PFSK-1 (cell line): ENCODE measurements around the gene TLR9.

Experiments used
- POLR2AphosphoS5 ChIP-seq: IDR thresholded peaks from 2 replicates; pipeline ENCODE4 v1.6.1; 2012; ENCODE audit warnings: low read depth, mild to moderate bottlenecking, control low read depth, low read length, moderate library complexity
- REST ChIP-seq, 2 experiments: IDR thresholded peaks; 2 replicates each; pipeline versions ENCODE4 v1.6.1 to v1.8.0; 2011 to 2012; ENCODE audit warnings: low read depth in 2 of 2, low read length in 2 of 2, control low read depth in 1 of 2, inconsistent platforms in 1 of 2, mild to moderate bottlenecking in 1 of 2, moderate library complexity in 1 of 2; ENCODE audit not compliant: insufficient read depth in 1 of 2
- TAF1 ChIP-seq: IDR thresholded peaks from 2 replicates; pipeline ENCODE4 v1.6.1; 2012; ENCODE audit warnings: low read length, control low read depth, borderline replicate concordance; ENCODE audit not compliant: insufficient read depth

GRCh38 chr3:52204337-52205073, 20.9 kb downstream of the TLR9 start:
- TF ChIP-seq POLR2AphosphoS5 (no peak), TAF1 (no peak), REST (IDR thresholded peaks at IDR 0.05; ENCODE audit: insufficient read depth in 1 of 2, low read depth in 2 of 2, low read length in 2 of 2) (no peak)
